ENCODE measurements around the gene OR8B4.
"Not testable (repeated sequence)": the region's sequence is repeated elsewhere in the genome, so short reads cannot be mapped to it uniquely, and the experiment has no call there.

OR8B4 gene

DNA sequence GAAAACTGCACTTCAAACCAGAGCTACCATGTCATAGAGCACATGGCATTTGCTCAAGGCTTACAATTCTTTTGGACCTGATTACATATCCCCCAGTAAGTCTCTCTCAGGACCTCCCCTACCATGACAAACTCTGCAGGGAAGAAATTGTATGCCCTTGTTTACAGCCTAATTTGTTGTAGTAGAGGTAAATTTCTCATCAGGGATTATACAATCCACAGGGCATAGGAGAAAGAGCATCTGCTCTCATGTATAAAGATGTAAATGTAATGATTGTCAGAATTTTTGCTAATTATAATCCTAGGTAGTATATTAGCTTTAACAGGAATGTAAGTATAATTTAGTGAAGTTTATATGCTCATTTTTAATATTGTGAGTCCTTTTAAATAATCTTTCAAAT, 25.7 kb downstream of the OR8B4 start, which contains the start of gene OR8B3:
TSS of gene OR8B3 (minus strand) at position 101 of the 400 bp plus-strand sequence. CDS start 1,673 bp downstream, outside the sequence.
- no peak for DNase-seq (ENCODE audit: extremely low spot score)
- POLR2A ChIA-PET = no interaction called here
- CTCF ChIA-PET = no interaction called here
- TF ChIP-seq CTBP1 (IDR thresholded peaks at IDR 0.05; ENCODE audit: borderline replicate concordance) (no peak), ARNT (IDR thresholded peaks at IDR 0.05) (no peak), NFRKB (IDR thresholded peaks at IDR 0.05) (no peak), L3MBTL2 (conservative IDR thresholded peaks at IDR 0.05) (no peak), TARDBP (IDR thresholded peaks at IDR 0.05) (no peak), SUZ12 (IDR thresholded peaks at IDR 0.05) (no peak), LEF1 (IDR thresholded peaks at IDR 0.05; ENCODE audit: borderline replicate concordance) (no peak), BHLHE40 (IDR thresholded peaks at IDR 0.05; ENCODE audit: borderline replicate concordance) (no peak), FOXK2 (IDR thresholded peaks at IDR 0.05) (no peak), SP1 (IDR thresholded peaks at IDR 0.05) (no peak), FOXM1 (IDR thresholded peaks at IDR 0.05; ENCODE audit: borderline replicate concordance) (no peak), ELF4 (IDR thresholded peaks at IDR 0.05) (no peak), FOXA1 (IDR thresholded peaks at IDR 0.05) (no peak), HDGF (IDR thresholded peaks at IDR 0.05; ENCODE audit: borderline replicate concordance) (no peak), ZNF384 (IDR thresholded peaks at IDR 0.05) (no peak)
- TF ChIP-seq, protein P1, sequence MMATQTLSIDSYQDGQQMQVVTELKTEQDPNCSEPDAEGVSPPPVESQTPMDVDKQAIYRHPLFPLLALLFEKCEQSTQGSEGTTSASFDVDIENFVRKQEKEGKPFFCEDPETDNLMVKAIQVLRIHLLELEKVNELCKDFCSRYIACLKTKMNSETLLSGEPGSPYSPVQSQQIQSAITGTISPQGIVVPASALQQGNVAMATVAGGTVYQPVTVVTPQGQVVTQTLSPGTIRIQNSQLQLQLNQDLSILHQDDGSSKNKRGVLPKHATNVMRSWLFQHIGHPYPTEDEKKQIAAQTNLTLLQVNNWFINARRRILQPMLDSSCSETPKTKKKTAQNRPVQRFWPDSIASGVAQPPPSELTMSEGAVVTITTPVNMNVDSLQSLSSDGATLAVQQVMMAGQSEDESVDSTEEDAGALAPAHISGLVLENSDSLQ (IDR thresholded peaks at IDR 0.05) = no peak

DNA sequence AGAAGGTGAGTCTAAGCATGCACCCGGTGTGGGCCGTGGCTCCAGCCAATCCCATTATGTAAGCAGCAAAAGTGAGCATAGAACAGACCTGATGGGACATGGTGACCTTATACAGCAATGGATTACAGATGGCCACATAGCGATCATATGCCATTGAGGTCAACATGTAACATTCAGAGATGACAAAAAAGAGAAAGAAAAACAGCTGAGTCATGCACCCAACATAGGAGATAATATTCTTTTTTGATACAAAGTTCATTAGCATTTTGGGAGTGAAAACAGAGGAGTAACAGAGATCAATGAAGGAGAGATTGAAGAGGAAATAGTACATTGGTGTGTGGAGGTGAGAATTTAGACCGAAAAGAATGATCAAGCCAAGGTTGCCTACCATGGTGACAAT, 27.8 kb downstream of the OR8B4 start:
- POLR2A ChIA-PET, CTCF ChIA-PET: not testable (repeated sequence)

DNA sequence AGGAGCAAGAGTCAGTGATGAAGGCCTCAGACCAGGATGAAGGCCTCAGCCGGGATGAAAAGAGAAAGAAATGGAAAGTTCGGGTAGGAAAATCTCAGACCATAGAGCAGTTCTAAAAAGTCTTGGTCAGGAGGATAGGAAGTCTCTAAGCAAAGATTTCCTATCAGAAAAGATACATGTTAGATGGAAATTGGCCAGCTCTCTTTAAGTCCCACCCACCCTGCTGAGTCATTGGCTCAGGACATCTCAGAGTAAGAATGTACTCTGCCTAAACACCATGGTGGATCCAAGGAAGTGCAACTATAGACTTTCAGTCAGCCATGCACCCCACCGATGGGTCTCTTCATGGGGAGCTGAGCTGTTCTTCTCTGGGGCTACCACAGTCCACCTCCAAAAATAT, 30.3 kb downstream of the OR8B4 start:
- POLR2A ChIA-PET = no interaction called here

More for the DNA sequence above, 27.8 kb downstream of the OR8B4 start:
- not testable (repeated sequence) for DNase-seq (ENCODE audit: extremely low spot score)

DNA sequence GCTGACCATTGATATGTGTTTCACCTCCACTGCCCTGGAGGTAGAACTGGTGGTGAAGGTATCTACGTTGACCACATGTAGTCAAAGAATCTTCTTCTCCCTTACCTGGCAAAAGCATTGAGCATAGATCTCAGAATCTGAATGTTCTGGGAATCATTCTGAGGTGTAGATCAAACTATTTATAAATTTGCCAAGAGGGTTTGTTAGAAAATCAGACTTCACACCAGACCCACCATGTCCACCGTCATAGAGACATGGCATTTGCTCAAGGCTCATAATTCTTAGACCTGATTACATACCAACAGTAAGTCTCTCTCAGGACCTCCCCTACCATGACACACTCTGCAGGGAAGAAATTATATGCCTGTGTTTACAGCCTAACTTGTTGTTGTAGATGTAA, 40.3 kb downstream of the OR8B4 start, which contains the start of gene OR8B2:
TSS of gene OR8B2 (minus strand) at position 101 of the 400 bp plus-strand sequence. CDS start 1,156 bp downstream, outside the sequence.
- DNase-seq (ENCODE audit: extremely low spot score) = no peak
- TF ChIP-seq FOXK2 (IDR thresholded peaks at IDR 0.05) = no peak
- no peak for TF ChIP-seq FOXA1 (IDR thresholded peaks at IDR 0.05)
- no peak for TF ChIP-seq FOXM1 (IDR thresholded peaks at IDR 0.05; ENCODE audit: borderline replicate concordance)
- TF ChIP-seq, protein P1 (IDR thresholded peaks at IDR 0.05) = no peak
- no peak for TF ChIP-seq SUZ12 (IDR thresholded peaks at IDR 0.05)
- TF ChIP-seq NFRKB (IDR thresholded peaks at IDR 0.05) = no peak
- TF ChIP-seq TARDBP (IDR thresholded peaks at IDR 0.05) = no peak
- TF ChIP-seq SP1 (IDR thresholded peaks at IDR 0.05) = no peak
- TF ChIP-seq HDGF (IDR thresholded peaks at IDR 0.05; ENCODE audit: borderline replicate concordance) = no peak
- no peak for TF ChIP-seq CTBP1 (IDR thresholded peaks at IDR 0.05; ENCODE audit: borderline replicate concordance)
- TF ChIP-seq ELF4 (IDR thresholded peaks at IDR 0.05) = no peak
- no peak for TF ChIP-seq ARNT (IDR thresholded peaks at IDR 0.05)
- no peak for TF ChIP-seq LEF1 (IDR thresholded peaks at IDR 0.05; ENCODE audit: borderline replicate concordance)
- no peak for TF ChIP-seq L3MBTL2 (conservative IDR thresholded peaks at IDR 0.05)
- POLR2A ChIA-PET = no interaction called here
- CTCF ChIA-PET = interaction anchor here (0.6 kb wide), 1 partner anchor 48 kb away, joined by 4 read pairs; no protein-coding TSS in a partner anchor

More for the DNA sequence above, 30.3 kb downstream of the OR8B4 start:
- TF ChIP-seq ELF4 (IDR thresholded peaks at IDR 0.05) (no peak), LEF1 (IDR thresholded peaks at IDR 0.05; ENCODE audit: borderline replicate concordance) (no peak), HDGF (IDR thresholded peaks at IDR 0.05; ENCODE audit: borderline replicate concordance) (no peak), ZNF384 (IDR thresholded peaks at IDR 0.05) (no peak), BHLHE40 (IDR thresholded peaks at IDR 0.05; ENCODE audit: borderline replicate concordance) (no peak), SP1 (IDR thresholded peaks at IDR 0.05) (no peak), CTBP1 (IDR thresholded peaks at IDR 0.05; ENCODE audit: borderline replicate concordance) (no peak), FOXA1 (IDR thresholded peaks at IDR 0.05) (no peak), L3MBTL2 (conservative IDR thresholded peaks at IDR 0.05) (no peak), TARDBP (IDR thresholded peaks at IDR 0.05) (no peak), SUZ12 (IDR thresholded peaks at IDR 0.05) (no peak), FOXM1 (IDR thresholded peaks at IDR 0.05; ENCODE audit: borderline replicate concordance) (no peak), FOXK2 (IDR thresholded peaks at IDR 0.05) (no peak), NFRKB (IDR thresholded peaks at IDR 0.05) (no peak), ARNT (IDR thresholded peaks at IDR 0.05) (no peak)
- TF ChIP-seq, protein P1 (IDR thresholded peaks at IDR 0.05) = no peak
- DNase-seq (ENCODE audit: extremely low spot score) = no peak
- CTCF ChIA-PET = no interaction called here

DNA sequence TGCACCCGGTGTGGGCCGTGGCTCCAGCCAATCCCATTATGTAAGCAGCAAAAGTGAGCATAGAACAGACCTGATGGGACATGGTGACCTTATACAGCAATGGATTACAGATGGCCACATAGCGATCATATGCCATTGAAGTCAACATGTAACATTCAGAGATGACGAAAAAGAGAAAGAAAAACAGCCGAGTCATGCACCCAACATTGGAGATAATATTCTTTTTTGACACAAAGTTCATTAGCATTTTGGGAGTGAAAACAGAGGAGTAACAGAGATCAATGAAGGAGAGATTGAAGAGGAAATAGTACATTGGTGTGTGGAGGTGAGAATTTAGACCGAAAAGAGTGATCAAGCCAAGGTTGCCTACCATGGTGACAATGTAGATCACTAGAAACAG, 41.8 kb downstream of the OR8B4 start:
- DNase-seq (ENCODE audit: extremely low spot score); POLR2A ChIA-PET; CTCF ChIA-PET: not testable (repeated sequence)

DNA sequence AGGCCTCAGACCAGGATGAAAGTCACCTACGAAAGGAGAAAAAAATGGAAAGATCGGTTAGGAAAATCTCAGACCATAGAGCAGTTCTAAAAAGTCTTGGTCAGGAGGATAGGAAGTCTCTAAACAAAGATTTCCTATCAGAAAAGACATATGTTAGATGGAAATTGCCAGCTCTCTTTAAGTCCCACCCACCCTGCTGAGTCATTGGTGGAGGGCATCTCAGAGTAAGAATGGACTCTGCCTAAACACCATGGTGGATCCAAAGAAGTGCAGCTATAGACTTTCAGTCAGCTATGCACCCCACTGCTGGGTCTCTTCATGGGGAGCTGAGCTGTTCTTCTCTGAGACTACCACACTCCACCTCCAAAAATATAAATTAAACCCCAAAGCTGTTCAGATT, 44.1 kb downstream of the OR8B4 start:
- CTCF ChIA-PET = no interaction called here

More for the DNA sequence above, 44.1 kb downstream of the OR8B4 start:
- POLR2A ChIA-PET = no interaction called here
- TF ChIP-seq, protein P1 (IDR thresholded peaks at IDR 0.05) = no peak
- TF ChIP-seq CTBP1 (IDR thresholded peaks at IDR 0.05; ENCODE audit: borderline replicate concordance) (no peak), ELF4 (IDR thresholded peaks at IDR 0.05) (no peak), L3MBTL2 (conservative IDR thresholded peaks at IDR 0.05) (no peak), TARDBP (IDR thresholded peaks at IDR 0.05) (no peak), HDGF (IDR thresholded peaks at IDR 0.05; ENCODE audit: borderline replicate concordance) (no peak), FOXK2 (IDR thresholded peaks at IDR 0.05) (no peak), ZNF384 (IDR thresholded peaks at IDR 0.05) (no peak), FOXA1 (IDR thresholded peaks at IDR 0.05) (no peak), NFRKB (IDR thresholded peaks at IDR 0.05) (no peak), SUZ12 (IDR thresholded peaks at IDR 0.05) (no peak), BHLHE40 (IDR thresholded peaks at IDR 0.05; ENCODE audit: borderline replicate concordance) (no peak), SP1 (IDR thresholded peaks at IDR 0.05) (no peak), LEF1 (IDR thresholded peaks at IDR 0.05; ENCODE audit: borderline replicate concordance) (no peak), FOXM1 (IDR thresholded peaks at IDR 0.05; ENCODE audit: borderline replicate concordance) (no peak), ARNT (IDR thresholded peaks at IDR 0.05) (no peak)
- no peak for DNase-seq (ENCODE audit: extremely low spot score)
